ENCODE results near the gene PDK3.

PDK3 gene

DNA sequence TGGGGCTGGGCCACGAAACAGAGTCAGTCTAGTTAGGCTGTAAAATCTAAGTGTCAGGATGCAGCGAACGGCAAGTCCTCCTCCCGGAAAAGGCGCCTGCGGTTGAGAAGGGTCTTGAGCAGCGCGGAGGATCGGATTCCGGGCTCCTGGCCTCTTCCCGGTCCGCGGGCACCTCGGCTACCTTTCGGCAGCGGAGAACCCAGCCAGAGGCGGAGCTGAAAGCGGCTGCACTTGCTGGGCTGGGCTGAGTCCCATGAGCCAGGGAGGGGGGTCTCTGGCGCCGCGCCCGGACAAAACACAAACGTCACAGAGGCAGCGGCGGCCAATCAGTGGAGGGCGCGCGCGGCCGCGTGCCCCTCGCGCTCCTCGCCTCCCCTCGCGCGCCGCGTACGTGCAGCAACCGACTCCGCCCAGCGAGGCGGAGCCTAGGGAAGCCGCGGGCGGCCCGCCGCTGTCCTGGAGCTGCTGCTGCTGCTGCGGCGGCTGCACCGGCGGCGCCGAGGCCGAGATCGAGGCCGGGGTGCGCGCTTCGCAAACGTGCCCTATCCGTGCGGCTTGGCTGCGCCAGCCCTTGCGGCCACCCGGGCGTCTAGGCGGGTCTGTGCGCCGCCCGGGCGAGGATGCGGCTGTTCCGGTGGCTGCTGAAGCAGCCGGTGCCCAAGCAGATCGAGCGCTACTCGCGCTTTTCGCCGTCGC is at the start of gene PDK3:
TSS of gene PDK3 (plus strand) at position 451 of the 696 bp plus-strand sequence. CDS start at position 621, 170 bp downstream.
- peak within 1 kb of the TSS; percentile 57 for H3K4me3 ChIP-seq (ENCODE audit: low read depth, low read length)
- no peak for TF ChIP-seq CTCF (IDR thresholded peaks at IDR 0.05; ENCODE audit: low read depth, low read length)
- in situ Hi-C loops (cut with HindIII; ENCODE audit: low sequenced_read_pairs): no loop called here
- DNase-seq (ENCODE audit: low read depth, low spot score): peak; percentile 90

DNA sequence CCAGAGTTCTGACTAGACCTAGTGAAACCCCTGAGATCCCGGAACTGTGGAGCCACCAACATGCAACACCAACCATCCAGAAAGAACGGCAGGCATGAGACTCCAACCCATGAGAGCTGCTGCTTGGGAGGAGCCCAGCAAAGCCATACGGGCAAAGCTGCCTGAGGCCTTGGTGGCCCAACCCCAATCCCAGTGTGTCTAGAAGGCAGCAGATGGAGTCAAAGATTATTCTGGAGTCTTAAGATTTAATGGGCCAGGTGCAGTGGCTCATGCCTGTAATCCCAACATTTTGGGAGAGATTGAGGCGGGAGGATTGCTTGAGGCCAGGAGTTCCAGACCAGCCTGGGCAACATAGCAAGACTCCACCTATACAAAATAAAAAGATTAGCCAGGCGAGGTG is 49.2 kb upstream of the PDK3 start:
- DNase-seq (ENCODE audit: low read depth, low spot score): no peak
- TF ChIP-seq CTCF (IDR thresholded peaks at IDR 0.05; ENCODE audit: low read depth, low read length): no peak
- in situ Hi-C loops (cut with HindIII; ENCODE audit: low sequenced_read_pairs): no loop called here
- H3K4me3 ChIP-seq (ENCODE audit: low read depth, low read length): no peak overlapping the region

DNA sequence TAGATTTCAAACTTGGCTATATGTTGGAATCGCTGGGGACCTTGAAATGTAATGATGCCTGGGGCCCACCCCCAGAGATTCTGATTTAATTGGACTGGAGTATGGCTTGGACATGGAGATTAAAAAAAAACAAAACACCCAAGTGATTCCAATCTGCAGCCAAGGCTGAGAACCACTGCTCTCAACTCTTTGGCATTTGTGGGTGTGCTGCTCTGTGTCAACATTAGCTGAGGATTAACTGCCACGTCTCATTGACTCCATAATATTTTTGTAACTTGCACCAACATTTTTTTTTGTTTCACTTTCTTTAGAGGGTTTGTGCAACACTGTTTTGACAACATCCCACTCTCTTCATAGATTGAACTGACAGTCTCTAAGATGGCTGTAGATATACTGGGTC is 41.1 kb upstream of the PDK3 start:
- H3K4me3 ChIP-seq (ENCODE audit: low read depth, low read length): no peak overlapping the region
- TF ChIP-seq CTCF (IDR thresholded peaks at IDR 0.05; ENCODE audit: low read depth, low read length): no peak
- in situ Hi-C loops (cut with HindIII; ENCODE audit: low sequenced_read_pairs): no loop called here
- no peak for DNase-seq (ENCODE audit: low read depth, low spot score)

DNA sequence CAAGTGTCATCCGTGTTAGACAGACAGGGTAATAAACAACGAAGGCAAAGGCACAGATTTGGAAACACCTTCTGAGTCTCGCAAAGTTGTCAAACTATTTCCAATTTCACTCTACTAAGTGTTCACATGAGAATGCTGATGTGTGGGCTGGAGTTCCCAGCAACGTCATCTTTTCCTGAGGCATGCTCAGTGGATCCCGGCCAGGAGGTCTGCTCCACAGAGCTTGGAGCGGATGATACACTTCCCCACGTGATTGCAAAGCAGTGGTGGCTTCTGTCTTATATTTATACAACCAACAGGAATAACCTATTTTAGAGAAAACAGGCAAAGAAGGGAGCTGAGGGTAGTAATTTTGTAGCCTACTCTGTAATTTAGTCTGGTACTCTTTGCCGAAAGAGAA is 40.1 kb upstream of the PDK3 start:
- TF ChIP-seq CTCF (IDR thresholded peaks at IDR 0.05; ENCODE audit: low read depth, low read length): no peak
- in situ Hi-C loops (cut with HindIII; ENCODE audit: low sequenced_read_pairs): no loop called here
- DNase-seq (ENCODE audit: low read depth, low spot score): peak; percentile 10
- H3K4me3 ChIP-seq (ENCODE audit: low read depth, low read length): no peak overlapping the region

DNA sequence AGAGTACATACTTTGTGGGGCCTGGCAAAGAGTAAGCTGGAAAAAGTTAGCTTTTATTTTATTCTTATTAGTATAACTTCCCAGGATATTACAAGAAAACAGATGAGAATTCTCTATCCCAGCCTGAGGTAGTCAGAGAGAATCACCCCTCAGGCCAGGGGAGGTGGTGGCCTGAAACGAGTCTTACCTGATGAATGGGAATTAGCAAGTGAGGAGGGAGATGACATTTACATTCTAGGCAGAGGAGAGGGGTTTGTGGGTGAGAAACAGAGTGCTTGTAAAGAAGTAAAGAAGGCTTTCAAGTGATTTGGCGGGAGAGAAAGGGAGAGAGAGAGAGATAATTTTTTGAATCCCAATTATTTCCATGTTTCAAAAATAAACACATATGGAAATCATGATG is 39.3 kb upstream of the PDK3 start:
- in situ Hi-C loops (cut with HindIII; ENCODE audit: low sequenced_read_pairs): no loop called here
- no peak for TF ChIP-seq CTCF (IDR thresholded peaks at IDR 0.05; ENCODE audit: low read depth, low read length)
- no peak overlapping the region for H3K4me3 ChIP-seq (ENCODE audit: low read depth, low read length)

DNA sequence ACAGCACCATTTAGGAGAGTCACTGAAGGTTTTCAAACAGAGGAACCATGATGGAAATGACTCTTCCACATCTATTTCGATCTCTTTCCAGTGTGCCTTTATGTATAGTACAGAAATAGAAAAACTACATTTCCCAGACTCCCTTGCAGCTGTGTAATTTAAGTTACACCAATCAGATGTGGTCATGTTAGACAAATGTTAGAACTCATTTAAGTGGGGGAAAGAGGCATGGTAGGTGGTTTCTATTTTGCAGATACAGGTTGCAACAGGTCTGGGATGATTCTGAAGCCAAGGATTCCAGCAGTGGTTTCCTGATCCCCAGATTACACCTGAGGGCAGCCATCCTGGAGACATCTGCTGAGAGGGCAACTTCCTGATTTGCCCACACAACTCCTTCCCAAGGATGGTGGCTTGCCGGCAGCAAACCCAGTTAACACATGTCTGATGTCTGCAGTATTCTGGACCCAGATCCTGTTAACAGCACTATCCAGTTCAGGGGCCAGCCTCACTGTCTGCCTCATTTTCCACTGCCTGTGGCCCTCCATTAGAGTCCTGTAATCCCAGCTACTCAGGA is 38.7 kb upstream of the PDK3 start:
- in situ Hi-C loops (cut with HindIII; ENCODE audit: low sequenced_read_pairs): no loop called here
- peak; percentile 5 for DNase-seq (ENCODE audit: low read depth, low spot score)
- no peak for TF ChIP-seq CTCF (IDR thresholded peaks at IDR 0.05; ENCODE audit: low read depth, low read length)
- H3K4me3 ChIP-seq (ENCODE audit: low read depth, low read length): no peak overlapping the region

More for the DNA sequence above, 39.3 kb upstream of the PDK3 start:
- DNase-seq (ENCODE audit: low read depth, low spot score): no peak

Data from astrocyte of the spinal cord (primary cell).